HG02759 (cell line): Measurements from ENCODE around the gene CRB3.

Source experiments
- ATAC-seq: cut with Tn5 transposase; IDR thresholded peaks from one replicate; pipeline ENCODE4 v1.9.1; 2021; ENCODE audit warnings: mild to moderate bottlenecking, moderate library complexity; ENCODE audit not compliant: unreplicated experiment

The CRB3 gene

DNA sequence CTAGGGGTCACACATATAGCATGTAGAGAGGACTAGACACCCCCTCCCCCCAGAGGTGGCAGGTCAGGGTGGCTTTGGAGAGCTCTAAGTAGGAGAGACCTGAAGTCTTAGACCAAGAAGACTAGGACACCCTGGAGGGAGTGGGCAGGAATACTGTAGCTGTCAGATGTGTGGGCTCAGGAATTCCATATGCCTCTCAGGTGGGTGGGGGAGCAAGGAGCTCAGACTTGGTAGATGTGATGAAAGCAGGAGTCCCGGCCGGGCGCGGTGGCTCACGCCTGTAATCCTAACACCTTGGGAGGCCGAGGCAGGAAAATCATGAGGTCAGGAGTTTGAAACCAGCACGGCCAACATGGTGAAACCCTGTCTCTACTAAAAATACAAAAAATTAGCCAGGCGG lies 1.6 kb downstream of the CRB3 start:
- no peak for ATAC-seq

DNA sequence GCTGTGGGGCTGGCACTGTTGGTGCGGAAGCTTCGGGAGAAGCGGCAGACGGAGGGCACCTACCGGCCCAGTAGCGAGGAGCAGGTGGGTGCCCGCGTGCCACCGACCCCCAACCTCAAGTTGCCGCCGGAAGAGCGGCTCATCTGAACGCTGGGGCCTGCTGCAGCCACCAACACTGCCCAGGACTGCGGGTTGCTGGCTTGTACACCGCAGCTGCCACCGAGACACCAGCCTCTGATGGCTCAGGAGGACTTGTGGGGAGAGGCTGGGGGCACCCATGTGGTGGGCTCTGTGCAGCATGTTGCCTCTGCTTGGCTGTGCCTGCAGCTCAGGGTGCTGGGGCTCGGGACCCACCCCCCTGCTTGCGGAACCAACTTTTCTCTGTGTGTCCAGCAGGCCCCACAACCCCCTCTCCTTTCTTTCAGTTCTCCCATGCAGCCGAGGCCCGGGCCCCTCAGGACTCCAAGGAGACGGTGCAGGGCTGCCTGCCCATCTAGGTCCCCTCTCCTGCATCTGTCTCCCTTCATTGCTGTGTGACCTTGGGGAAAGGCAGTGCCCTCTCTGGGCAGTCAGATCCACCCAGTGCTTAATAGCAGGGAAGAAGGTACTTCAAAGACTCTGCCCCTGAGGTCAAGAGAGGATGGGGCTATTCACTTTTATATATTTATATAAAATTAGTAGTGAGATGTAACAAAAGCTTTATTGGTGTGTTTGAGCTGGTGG lies 2.6 kb downstream of the CRB3 start:
- no peak for ATAC-seq

DNA sequence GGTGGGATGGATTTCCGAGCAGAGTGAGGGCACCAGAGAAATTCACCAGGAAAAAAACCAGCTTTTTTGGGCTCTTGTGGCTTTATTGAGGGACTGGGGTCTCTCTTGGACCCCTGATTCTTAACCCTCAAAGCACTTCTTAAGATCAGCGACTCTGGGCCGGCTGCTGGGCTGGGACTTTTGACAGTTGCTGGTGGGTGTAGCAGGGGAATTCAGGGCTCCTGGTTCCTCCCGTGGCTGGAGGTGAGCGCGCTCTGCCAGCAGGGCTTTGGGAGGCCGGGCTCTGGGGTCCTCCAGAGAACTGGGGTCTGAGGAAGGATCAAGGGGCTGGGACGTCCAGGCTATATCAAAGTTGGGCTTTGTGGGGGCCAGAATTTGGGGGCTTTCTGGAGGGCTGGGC lies 3.3 kb downstream of the CRB3 start:
- no peak for ATAC-seq

DNA sequence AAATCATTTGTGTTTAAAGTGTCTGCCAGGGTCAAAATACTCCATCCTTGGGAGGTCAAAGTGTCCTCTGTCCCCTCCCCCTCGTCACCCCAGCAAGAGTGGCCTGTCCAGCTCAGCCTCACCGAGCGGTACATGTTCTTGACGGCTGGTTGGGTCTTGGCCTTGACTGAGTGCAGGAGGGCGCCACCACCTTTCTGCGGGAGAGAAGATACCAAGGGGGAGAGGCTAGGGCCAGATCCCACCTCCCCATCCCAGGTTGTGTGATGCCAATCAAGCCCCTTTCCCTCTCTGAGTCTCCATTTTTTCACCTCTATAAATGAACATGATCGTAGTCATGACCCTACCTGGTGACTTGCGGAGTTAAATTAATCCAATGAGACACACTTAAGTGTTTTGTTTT lies 6.1 kb downstream of the CRB3 start:
- ATAC-seq, result no peak

DNA sequence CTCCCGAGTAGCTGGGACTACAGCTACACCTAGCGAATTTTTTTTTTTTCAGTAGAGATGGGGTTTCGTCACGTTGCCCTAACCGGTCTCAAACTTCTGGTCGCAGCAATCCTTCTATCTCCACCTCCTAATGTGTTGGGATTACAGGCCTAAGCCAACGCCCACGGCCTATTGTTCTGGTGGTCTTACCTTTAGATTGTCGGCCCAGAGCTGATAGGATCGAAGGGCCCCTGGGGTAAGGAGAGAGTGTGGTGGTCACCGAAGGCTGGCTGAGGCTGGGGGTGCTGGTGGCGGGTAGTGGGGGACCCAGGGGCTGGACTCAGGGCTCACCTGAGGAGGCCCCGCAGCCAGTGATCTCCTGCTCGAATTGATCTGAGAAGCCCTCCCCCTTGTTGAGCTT lies 7.0 kb downstream of the CRB3 start:
- no peak for ATAC-seq

DNA sequence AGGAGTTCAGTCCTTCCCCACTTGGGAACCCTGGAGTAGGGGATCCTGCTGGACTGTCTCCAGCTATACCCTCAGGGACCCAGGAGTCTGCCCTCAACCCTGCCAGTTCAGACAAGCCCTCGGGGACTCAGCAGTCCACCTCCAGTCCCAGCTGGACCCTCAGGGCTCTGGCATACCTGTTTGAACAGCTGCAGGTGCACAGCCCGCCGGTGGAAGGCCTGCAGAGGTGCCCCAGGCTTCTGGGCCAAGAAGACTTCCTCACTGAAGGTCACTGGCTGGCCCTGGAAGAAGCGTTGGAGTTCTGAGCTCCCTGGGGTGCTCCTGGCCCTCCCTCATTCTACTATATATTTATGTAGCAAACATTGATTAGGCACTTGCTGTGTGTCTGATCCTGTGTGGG lies 8.6 kb downstream of the CRB3 start:
- no peak for ATAC-seq

DNA sequence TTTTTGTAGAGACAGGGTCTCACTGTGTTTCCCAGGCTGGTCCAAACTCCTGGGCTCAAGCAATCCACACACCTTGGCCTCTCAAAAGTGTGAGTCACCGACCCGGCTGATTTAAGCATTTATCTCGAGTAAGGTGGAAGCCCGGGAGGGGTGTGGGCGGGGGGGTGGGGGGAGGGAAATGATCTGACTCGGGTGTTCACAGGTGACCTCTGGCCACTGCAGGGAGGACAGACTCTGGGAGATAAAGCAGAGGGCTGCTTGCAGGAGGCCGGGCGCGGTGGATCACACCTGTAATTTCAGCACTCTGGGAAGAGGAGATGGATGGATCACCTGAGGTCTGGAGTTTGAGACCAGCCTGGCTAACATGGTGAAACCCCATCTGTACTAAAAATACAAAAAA lies 9.6 kb downstream of the CRB3 start:
- no peak for ATAC-seq

DNA sequence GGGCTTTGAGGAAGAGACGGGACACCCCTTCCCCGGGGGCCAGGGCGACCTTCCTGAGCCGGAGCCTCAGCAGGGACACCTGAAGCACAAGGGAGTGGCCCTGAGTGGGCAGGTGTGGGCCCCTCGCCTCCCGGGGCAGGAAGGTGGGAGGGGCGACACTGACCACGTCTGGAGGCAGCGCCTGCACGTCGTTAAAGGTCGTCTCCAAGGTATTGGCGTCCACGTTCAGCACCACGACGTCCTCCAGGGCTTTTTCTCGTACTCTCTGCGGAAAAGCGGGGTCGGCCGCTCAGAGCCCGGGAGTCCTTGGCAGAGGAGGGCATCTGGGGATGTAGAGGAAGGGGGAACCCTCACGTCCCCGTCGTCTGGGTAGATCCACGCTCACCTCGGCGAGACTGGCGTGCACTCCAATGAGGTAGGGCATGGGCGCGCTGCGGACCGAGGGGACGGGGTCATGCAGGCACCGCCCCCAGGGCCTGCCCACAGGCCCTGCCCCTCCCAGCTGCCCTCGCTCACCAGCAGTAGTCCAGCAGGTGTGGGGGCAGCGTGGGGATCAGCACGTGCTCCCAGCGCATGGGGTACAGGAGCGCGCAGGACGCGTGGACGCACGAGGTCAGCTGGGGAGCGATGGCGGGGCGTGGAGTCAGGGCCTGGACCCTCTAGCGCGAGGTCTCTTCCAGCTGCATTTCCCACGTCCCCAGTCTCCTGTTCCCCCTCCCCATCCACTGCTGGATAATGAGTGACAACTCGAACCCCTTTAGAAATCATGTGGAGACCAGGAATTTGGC lies 11.4 kb downstream of the CRB3 start:
- ATAC-seq, result no peak

DNA sequence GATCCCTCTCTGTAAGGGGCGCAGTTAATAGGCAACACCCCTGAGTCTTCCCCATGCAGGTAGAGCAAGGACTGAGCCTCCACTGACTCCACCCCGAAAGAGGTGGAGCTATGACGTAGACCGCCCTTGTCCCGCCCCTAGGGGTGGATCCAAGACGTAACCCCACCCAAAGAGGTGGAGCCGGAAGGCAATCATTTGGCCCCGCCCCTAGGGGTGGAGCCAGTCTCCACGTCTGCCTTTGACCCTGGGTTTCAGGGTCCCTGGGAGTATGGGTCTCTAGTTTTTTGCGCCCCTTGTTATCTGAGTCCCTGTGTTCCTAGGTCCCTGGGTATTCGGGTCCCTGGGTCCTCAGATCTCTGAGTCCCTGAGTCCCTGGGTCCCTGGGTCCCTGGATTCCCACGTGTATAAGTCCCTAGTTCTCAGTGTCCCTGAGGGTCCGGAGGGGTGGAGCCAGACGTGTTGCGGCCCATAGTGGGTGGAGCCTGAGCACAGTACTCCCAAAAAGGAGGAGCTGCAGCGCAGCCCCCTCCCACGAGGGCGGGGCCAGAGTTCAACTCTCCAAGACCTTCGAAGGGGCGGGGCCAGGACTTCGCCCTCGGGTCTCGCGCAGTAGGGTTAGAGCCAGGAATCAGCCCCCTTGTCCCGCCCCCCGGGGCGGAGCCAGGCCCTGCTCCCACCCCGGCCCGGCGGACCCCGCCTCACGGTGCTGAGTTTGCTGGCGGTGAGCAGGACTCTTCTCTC lies 12.3 kb downstream of the CRB3 start:
- no peak for ATAC-seq

DNA sequence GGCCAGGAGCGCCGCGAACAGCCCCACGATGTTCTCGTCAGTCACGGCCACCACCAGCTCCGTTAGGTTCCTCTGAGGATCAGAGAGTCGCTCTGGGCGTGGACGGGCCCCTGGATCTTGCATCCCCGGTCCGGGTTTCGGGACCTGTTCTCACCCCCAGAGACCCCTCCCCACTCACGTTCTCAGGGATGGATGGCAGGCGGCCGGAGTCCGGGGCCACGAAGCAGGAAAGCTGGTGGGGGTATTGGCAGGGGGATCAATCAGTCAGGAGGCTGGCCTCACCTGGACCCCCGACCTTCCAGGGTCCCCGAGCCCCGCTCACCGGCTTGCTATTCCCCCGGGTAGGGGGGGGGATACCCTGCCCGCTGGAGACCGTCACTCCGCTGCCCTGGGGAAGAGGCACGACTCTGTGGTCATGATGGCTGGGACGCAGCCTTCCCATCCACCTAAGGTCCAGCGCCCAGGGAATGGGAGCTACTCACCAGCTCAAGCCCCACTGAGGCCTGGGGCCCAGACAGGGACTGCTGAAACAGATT lies 12.9 kb downstream of the CRB3 start:
- ATAC-seq, result no peak

DNA sequence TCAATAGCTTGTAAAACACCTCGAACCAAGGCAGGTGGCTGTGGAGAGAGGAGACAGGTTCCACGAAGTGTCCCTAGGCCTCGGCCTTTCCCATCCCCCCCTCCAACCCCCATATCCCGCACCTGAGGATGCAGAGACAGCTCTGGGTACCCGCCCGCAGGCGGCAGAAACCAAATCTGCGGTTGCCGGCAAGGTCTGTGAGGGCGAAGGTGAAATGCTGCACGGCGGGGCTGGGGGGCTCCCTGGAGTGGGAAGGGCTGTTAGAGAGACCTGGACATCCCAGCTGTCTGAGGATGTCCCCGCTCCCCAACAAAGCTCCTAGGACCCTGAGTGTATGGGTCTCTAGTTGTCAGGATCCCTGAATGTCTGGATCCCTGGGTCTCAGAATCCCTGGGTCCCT lies 14.7 kb downstream of the CRB3 start:
- no peak for ATAC-seq

DNA sequence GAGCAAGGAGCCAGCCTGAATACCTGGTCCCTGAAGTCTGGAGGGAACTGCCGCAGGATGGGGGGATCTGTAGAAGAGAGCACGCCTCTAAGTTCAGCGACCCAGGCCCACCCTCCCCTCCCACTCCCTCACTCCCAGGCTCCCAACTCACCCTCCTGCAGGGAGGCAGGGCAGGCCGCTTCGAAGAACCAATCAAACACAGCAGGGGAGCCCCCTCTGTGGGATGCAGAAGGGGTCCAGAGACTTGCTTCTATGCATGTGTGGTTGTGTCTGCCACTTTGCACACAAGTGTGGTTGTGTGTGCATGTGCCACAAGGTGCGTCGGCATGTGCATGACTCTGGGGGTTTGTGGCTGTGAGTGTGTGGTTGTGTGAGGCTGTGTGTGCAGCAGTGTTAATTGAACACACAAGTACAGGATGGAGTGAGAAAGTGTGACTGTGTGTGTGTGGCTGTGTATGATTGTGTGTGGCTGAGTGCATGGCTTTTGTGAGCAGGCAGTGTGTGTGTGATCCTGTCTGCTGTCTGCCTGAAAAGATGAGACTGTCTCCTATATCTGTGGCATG lies 15.8 kb downstream of the CRB3 start:
- no peak for ATAC-seq

DNA sequence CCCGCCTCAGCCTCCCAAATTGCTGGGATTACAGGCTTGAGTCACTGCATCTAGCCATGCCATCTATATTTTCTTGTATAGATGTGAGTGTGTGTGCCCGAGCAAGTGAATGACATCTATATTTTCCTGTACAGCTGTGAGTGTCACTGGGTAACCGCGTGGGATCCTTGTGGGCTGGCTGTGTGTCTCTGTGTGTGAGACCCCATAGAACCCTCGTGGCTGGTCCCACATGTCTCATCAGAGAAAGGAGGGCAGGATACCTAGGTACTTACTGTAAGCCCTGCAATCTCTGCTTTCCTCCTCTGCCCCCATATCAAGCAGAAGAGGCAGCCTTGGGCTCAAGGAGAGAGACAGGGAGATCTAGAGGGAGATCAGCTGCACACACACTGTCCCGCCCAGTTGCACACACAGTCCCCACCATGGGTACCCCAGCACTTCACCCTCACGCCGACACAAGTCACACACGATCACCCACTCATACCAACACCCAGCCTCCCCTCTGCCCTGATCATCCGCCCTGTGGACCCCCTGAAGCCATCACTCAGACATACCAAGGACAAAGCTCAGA lies 16.9 kb downstream of the CRB3 start:
- no peak for ATAC-seq

DNA sequence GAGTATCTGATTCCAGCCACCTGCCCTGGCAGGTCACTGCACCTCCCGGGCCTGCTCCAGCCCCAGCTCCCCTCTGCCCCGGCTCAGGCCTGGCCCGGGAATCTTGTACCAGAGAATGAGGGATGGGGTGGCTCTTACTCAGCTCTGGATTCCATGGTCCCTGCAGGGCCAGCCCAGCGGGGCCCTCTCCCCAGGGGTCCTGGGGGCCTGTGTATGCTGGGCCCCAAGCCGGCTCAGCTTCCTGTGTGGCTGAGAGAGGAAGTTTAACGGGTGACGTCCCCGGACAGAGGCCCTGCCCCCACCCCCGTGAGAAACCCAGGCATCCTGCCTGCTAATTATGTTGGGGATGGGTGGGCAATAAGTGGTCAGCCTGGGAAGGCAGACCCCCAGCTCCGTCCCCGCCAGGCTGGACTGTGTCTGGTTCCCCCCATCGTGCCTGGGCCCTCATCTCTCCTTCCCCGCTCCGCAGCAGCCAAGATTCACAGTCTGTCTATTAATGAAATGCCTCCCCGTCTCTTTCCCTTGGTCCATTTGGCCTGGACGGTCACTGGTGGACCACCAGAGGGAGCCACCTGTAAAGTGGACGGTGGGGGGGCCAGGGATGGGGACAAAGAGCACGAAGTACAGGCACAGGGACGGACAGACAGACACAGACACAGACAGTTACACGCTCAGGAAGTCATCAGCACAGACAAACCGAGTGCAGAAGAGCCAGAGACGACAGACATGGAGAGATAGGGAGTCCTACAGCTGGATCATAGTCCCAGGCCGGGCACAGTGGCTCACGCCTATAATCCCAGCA lies 17.7 kb downstream of the CRB3 start, which contains the start of gene DENND1C:
TSS of gene DENND1C (minus strand) at position 247 of the 802 bp plus-strand sequence. CDS start at position 155, 92 bp downstream.
- peak; percentile 77 for ATAC-seq

DNA sequence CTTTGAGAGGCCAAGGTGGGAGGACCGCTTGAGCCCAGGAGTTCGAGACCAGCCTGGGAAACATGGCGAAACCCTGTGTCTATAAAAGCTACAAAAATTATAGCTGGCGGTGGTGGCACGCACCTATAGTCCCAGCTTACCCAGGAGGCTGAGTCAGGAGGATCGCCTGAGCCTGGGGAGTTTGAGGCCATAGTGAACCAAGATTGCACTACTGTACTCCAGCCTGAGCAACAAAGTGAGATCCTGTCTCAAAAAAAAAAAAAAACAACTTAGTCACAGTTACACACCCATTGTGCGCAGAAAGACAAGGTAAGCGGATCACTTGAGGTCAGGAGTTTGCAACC lies 18.2 kb downstream of the CRB3 start:
- no peak for ATAC-seq

DNA sequence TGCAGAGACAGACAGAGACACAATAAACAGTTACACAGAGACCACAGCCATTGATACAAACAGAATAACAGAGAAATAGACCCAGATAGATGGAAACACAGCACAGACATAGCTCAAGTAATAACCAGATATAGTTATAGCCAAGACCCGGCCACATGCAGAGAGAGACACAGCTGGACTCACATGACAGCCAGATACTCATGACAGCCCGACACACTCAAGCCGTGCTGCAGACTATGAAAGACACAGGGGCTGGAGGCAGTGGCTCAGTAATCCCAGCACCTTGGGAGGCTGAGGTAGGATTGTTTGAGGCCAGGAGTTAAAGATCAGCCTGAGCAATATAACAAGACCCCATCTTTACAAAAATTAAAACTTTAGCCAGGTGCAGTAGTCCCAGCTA lies 19.2 kb downstream of the CRB3 start:
- ATAC-seq, result no peak

DNA sequence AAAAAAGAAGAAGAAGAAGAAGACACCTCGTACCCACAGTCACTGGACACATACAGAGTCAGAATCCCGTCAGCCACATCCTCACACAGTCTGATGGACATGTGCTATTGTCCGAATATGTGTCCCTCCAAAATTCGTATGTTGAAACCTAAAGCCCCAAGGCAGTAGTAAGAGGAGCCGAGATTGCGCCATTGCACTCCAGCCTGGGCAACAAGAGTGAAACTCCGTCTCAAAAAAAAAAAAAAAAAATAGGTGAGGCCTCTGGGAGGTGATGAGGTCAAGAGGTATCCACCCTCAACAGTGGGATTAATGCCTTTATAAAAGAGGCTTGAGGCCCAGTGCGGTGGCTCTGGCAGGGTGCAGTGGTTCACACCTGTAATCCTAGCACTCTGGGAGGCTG lies 20.2 kb downstream of the CRB3 start:
- ATAC-seq, result no peak

DNA sequence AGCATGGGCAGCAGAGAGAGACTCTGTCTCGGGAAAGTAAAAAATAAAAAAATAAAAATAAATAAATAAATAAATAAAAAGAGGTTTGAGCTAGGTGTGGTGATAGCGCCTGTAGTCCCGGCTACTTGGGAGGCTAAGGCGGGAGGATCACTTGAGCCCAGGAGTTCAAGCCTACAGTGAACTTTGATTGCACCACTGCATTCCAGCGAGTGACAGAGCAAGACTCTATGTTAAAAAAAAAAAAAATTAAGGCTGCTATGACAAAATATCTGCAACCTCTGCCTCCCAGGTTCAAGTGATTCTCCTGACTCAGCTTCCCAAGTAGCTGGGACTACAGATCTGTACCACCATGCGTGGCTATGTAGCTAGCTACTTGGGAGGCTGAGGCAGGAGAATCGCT lies 20.8 kb downstream of the CRB3 start:
- ATAC-seq, result no peak

DNA sequence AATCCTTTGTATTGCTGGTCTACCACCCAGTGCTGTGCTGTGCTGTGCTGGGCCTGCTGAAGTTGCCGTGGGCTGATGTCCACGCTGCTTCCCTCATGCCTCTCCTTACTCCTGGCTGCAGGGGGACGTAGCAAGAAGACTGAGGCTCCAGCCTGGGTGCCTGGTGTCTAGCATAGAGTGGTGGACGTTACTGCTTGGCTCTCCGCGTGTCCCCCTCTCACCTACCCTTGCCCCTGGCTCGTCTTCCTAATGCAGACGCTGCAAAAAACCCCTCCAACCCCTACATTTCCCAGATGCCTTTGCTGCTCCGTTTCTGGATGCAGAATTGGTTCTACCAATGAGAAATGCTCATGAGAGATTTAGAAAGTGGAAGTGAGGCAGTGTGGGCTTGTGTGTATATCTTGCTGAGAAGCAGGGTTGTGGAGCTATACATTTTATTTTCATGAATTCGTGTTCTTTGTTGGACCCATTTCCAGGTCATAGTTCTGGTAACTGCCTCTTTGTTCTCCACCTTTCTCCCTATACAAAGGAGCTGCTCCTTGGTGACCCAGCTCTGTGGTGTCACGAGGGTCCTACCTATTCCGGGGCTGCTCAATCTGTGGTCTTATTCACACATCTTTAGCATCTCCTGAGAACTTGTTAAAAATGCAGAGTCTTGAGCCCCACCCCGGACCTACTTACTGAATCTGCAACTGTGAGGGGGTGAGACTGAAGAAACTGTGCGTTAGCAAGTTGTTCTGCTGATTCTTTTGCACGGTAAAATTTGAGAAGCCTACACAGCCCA lies 25.4 kb downstream of the CRB3 start:
- ATAC-seq, result peak; percentile 63
